Measurements from ENCODE around the gene KLK11.

KLK11 gene, protein sequence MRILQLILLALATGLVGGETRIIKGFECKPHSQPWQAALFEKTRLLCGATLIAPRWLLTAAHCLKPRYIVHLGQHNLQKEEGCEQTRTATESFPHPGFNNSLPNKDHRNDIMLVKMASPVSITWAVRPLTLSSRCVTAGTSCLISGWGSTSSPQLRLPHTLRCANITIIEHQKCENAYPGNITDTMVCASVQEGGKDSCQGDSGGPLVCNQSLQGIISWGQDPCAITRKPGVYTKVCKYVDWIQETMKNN

DNA sequence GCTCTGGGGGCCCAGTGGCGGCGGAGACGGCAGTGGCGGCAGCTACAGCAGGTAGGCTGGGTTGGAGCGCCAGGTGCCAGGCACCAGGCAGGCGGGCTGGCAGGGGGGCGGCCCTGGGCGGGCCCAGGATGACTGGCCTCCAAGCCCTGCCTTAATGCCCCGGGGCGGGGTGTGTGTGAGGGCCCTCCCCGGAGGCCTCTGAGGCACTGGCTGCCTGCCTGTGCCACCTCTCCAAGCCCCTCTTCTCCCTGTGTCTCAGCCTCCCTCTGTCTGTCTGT, at the start of gene KLK11:
Gene KLK11 (minus strand): TSS at position 63 of the 278 bp plus-strand sequence. CDS start 985 bp downstream, outside the sequence.
- DNase-seq (ENCODE audit: low read depth), result no peak
- no peak for TF ChIP-seq CTCF (IDR thresholded peaks at IDR 0.05; ENCODE audit: control insufficient read depth, extremely low read depth, insufficient read depth)

GRCh38 chr19:51075998-51076397, 49.6 kb upstream of the KLK11 start:
- DNase-seq (ENCODE audit: low read depth), result no peak
- TF ChIP-seq CTCF (IDR thresholded peaks at IDR 0.05; ENCODE audit: control insufficient read depth, extremely low read depth, insufficient read depth), result no peak

More for the DNA sequence above, at the start of gene KLK11:
- no peak within 1 kb of the TSS for H3K4me3 ChIP-seq (ENCODE audit: low read depth, low read length)

DNA sequence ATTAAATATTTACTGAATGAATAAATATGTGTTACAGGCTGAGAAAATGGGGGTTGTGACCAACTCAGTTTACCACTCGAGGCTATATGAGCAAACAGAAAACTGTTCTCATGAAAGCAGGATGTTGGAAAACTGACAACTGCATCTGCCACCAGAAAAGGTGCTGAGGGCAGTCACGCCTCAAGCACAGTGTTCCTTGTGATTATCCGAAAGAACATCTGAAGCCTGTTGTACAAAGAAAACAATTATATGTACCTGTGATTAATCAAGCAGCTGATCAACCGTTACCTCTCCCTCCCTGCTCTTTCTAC, 44.6 kb upstream of the KLK11 start:
- DNase-seq (ENCODE audit: low read depth), result peak; percentile 97
- no peak for TF ChIP-seq CTCF (IDR thresholded peaks at IDR 0.05; ENCODE audit: control insufficient read depth, extremely low read depth, insufficient read depth)
- H3K4me3 ChIP-seq (ENCODE audit: low read depth, low read length), result no peak overlapping the region

More at GRCh38 chr19:51075998-51076397, 49.6 kb upstream of the KLK11 start:
- H3K4me3 ChIP-seq (ENCODE audit: low read depth, low read length), result no peak overlapping the region

- no peak overlapping the region for H3K4me3 ChIP-seq (ENCODE audit: low read depth, low read length)
- DNase-seq (ENCODE audit: low read depth), result no peak
- no peak for TF ChIP-seq CTCF (IDR thresholded peaks at IDR 0.05; ENCODE audit: control insufficient read depth, extremely low read depth, insufficient read depth)
Measured at GRCh38 chr19:51070334-51071094, 44.1 kb upstream of the KLK11 start.

- no peak for TF ChIP-seq CTCF (IDR thresholded peaks at IDR 0.05; ENCODE audit: control insufficient read depth, extremely low read depth, insufficient read depth)
- DNase-seq (ENCODE audit: low read depth), result peak; percentile 88
- no peak overlapping the region for H3K4me3 ChIP-seq (ENCODE audit: low read depth, low read length)
Measured at GRCh38 chr19:51066393-51067186, 40.2 kb upstream of the KLK11 start.

- no peak overlapping the region for H3K4me3 ChIP-seq (ENCODE audit: low read depth, low read length)
- TF ChIP-seq CTCF (IDR thresholded peaks at IDR 0.05; ENCODE audit: control insufficient read depth, extremely low read depth, insufficient read depth), result no peak
- no peak for DNase-seq (ENCODE audit: low read depth)
Measured at GRCh38 chr19:51065221-51065960, 39.0 kb upstream of the KLK11 start.

All from LNCaP clone FGC (cell line).